Esophagus squamous epithelium (tissue), 4 donors: ENCODE results near the gene SH3GLB1.

Experiments used
- POLR2A ChIP-seq, 4 donors: fragments of 450-650 bp; IDR thresholded peaks; one replicate each; pipeline ENCODE4 v1.6.1; 2017; ENCODE audit warnings: antibody characterized with exemption in 4 of 4, mild to moderate bottlenecking in 4 of 4, moderate library complexity in 3 of 4
- TF ChIP-seq, protein P1 (sequence below), 6 experiments: fragments of 450-650 bp in 4 of 6; fragments of 200-600 bp in 2 of 6; sonication (generic) in 2 of 6; IDR thresholded peaks; one replicate each; pipeline ENCODE4 v1.5.1; 2016 to 2019; ENCODE audit warnings: antibody characterized with exemption in 6 of 6, mild to moderate bottlenecking in 4 of 6, moderate library complexity in 4 of 6

- TF ChIP-seq, protein P1, sequence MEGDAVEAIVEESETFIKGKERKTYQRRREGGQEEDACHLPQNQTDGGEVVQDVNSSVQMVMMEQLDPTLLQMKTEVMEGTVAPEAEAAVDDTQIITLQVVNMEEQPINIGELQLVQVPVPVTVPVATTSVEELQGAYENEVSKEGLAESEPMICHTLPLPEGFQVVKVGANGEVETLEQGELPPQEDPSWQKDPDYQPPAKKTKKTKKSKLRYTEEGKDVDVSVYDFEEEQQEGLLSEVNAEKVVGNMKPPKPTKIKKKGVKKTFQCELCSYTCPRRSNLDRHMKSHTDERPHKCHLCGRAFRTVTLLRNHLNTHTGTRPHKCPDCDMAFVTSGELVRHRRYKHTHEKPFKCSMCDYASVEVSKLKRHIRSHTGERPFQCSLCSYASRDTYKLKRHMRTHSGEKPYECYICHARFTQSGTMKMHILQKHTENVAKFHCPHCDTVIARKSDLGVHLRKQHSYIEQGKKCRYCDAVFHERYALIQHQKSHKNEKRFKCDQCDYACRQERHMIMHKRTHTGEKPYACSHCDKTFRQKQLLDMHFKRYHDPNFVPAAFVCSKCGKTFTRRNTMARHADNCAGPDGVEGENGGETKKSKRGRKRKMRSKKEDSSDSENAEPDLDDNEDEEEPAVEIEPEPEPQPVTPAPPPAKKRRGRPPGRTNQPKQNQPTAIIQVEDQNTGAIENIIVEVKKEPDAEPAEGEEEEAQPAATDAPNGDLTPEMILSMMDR (IDR thresholded peaks at IDR 0.05) = no peak
- no peak for TF ChIP-seq POLR2A (IDR thresholded peaks at IDR 0.05)
These were observed 49.3 kb downstream of the SH3GLB1 start for GRCh38 chr1:86753700-86754099.
